Activated CD4-positive, alpha-beta T cell treated with anti-CD3 and anti-CD28 coated beads, Interleukin-2, amount 50 U/mL, for 48 hours (primary cell): ENCODE measurements around the gene SLC47A1.
"Not testable (repeated sequence)": the region's sequence is repeated elsewhere in the genome, so short reads cannot be mapped to it uniquely, and the experiment has no call there.

Source experiments
- DNase-seq, 2 experiments: peaks; one replicate each; pipeline ENCODE4 v3.0.0-alpha.2; 2020

The SLC47A1 gene

DNA sequence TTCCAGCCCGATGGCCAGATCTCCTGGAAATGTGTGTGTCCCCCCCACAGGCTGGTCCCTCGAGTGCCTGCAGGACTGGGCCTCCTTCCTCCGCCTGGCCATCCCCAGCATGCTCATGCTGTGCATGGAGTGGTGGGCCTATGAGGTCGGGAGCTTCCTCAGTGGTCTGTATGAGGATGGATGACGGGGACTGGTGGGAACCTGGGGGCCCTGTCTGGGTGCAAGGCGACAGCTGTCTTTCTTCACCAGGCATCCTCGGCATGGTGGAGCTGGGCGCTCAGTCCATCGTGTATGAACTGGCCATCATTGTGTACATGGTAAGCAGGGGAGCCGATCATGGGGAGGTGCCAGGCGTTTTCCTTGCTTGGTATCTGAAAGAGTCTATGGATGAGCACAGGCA is 22.1 kb downstream of the SLC47A1 start:
- no peak for DNase-seq

- DNase-seq: no peak
These were observed 25.3 kb downstream of the SLC47A1 start for GRCh38 chr17:19558946-19559345.

DNA sequence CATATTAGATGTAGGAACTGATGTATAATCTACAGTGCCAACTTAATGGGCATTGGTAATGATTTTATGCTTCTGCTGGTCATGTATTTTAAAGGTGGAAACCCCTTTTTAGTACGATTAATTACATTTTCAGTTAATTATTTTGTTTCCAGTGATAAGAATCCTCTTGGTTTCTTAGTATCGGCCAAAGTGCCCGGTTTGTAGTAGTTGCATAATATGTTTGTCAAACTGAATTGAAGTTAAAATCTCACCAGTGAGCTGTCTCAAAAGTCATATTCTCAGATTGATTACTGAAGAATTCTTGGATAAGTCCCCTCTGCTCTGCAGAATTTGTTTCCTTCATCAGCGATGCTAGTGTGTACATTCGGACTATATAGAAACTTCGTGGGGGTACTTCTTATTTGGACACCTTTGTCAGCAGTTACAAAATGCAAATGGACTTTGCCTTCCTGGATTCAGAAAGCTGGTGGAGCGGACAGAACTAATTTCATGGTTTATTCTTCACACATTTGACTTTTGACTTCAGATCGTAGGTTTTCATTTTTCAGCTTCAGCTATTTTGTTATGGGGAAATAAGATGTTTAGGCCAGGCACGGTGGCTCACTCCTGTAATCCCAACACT is 28.2 kb downstream of the SLC47A1 start:
- DNase-seq: no peak

DNA sequence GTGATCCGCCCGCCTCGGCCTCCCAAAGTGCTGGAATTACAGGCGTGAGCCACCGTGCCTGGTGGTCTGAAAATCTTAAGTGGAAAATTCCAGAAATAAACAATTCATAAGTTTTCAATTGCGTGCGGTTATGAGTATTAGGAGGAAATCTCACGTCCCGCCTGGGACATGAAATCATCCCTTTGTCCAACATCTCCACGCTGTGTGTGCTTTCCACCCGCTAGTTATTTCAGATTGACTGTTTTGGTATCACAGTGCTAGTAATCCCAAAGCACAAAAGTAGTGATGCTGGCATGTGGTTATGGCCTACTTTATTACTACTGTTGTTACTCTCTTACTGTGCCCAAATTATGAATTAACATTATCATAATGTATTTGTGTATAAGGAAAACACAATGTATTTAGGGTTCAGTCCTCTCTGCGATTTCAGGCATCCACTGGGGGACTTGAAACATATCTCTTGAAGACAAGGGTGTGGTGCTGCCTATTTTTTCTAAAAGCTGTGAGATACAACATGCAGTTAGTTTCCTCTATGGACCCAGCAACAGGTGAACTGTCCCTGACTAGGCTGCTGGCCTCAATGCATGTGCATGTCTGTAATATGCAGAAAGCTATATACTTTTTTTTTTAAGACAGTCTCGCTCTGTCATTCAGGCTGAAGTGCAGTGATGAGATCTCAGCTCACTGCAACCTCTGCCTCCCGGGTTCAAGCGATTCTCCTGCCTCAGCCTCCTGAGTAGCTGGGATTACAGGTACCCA is 32.3 kb downstream of the SLC47A1 start:
- DNase-seq: no peak

DNA sequence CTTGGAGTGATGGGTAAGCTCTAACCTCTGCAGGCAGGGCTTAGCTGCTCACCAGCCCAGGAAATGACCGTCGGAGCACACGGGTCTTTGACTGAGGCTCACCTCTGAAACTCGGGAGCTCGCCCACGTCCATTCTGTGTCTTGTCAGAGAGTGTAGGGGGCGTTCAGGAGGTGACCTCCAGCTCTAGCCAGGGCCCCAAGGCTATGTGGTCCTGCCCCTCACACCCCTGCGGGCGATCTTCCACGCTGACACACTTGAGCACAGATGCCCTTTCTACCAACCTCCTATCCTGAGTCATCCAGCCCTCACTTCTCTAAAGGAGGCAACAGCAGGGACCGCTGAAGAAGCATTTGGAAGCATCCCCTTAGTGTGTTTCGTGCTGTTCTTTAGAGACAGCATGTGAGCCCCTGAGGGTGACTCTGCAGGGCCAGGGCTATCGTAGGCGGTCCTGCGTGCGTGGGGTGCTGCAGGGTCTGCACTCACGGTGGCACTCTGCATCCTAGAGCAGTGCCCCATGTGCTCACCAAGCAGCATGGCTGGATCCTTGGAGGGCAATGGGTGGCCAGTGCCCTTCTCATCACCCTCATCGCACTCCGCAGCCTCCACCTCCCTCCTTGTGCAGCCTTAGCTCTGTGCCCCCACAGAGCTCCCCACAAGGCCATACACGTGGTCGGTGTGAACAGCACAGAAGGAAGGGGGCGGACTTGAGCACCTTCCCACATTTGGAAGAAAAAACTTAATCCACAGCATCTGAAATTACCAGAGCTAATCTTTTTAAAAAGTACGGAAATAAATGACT is 33.8 kb downstream of the SLC47A1 start:
- DNase-seq: no peak

DNA sequence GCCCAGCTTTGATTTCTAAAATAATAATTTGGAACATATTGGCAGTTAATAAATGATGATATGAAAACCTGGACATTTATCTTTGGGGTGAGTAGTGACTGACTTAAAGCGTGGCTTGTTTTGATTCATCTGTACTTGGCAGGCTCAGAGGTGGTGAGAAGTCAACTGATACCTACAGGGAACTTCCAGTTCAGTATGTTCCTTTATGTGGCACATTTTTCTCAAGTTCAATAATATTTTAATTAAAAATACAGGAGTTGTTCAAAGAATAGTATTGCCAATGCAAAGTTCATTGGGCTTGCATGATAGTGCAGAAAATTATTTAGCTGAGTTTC is 34.3 kb downstream of the SLC47A1 start:
- DNase-seq: no peak

DNA sequence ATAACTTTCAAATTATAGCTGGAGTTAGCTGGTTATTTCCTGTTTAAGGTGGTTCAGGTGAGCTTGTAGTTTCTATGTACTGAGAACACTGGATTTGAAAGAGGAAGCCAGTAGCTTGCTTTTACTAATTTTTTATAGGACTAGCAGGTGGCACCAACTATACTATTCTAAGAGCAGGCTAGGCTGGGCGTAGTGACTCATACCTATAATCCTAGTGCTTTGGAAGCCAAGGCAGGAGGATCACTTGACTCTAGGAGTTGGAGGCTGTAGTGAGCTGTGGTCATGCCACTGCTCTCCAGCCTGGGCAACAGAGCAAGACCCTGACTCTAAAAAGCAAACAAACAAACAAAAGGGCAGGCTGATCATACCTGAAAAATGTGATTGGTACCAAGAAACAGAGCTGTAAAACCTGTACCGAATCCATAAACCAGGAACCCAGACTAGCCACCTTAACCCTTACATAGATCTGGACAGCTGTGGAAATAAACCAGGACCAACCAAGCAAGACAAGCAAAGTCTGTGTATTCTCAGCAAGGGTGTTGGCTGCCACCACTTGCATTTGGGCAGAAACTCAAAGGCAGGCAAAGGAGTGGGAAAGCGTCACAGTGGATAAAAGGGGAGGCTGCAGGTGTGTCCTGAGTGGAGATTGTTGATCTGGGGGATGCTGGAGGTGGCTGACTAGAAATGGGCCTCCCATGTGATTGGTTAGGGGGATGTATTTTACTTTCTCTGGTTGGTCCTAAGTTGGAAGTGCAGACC is 36.3 kb downstream of the SLC47A1 start:
- no peak for DNase-seq

- DNase-seq: no peak
These were observed 36.9 kb downstream of the SLC47A1 start for GRCh38 chr17:19570544-19571062.

GRCh38 chr17:19573075-19573474 is 39.4 kb downstream of the SLC47A1 start:
- DNase-seq: no peak

DNA sequence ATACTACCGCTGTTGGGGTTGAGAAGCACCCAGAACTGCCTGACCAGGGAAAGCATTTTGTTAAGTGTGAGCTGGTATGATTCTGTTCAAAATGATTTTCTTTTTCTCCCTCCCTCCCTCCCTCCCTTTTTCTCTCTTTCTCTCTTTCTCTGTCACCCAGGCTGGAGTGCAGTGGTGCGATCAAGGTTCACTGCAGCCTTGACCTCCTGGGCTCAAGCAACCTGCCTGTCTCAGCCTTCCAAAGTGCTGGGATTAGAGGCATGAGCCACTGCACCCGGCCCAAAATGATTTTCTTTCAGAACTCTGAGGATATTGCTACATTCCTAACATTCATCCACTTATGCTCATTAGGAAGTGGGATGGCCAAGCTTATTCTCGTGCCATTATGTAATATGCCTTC is 41.3 kb downstream of the SLC47A1 start:
- no peak for DNase-seq

- DNase-seq: no peak
These were observed 44.9 kb downstream of the SLC47A1 start for GRCh38 chr17:19578545-19578944.

GRCh38 chr17:19579192-19579761 is 45.6 kb downstream of the SLC47A1 start:
- no peak for DNase-seq

DNA sequence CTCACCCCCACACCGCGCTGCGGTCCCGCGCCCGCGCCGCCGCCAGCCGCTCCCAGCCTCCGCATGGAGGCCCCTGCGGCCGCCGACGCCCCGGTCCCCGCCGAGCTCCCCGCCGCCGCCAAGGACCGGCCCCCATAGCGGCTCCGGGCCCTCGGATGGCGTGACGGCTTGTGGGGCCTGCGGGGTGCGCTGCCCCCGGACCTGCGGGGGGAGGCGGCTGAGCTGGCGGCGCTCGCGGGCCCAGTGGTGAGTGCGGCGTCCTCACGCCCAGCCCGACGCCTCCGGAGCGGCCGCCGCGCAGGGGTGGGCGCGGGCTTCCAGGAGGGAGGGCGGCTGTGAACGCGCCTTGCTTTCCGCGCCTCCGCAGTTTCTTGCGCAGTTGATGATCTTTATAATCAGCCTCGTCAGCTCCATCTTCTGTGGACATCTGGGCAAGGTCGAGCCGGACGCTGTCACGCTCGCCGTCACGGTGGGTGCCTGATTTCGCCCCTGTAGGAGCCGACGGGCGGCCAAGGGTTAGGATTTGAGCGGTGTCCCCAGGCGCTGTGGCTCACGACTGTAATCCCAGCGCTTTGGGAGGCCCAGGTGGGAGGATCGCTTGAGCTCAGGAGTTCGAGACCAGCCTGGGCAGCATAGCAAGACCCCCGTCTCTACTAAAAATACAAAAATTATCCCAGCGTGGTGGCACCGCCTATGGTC is 46.4 kb downstream of the SLC47A1 start:
- no peak for DNase-seq

GRCh38 chr17:19580566-19580920 is 46.9 kb downstream of the SLC47A1 start:
- not testable (repeated sequence) for DNase-seq

DNA sequence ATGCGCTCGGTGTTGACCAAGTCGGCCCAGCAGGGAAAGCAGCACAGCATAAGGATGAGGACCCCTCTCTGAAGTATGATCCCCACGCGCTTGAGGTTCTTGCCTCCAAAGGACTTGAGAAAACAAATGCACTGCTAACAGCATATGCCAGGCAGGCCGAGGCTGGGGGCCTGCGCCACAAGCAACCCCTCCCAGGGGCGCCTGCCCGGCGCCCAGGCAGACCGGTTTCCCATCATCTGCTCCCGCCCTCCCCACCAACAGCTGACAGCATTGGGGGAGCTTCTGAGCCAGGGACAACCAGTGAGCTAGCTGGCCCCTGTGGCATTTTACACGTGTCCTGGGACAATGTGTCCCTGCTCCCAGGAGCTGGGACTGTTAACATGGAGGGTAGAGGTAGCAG is 48.5 kb downstream of the SLC47A1 start:
- DNase-seq: not testable (repeated sequence)

GRCh38 chr17:19583871-19584270 is 50.2 kb downstream of the SLC47A1 start:
- DNase-seq: no peak

DNA sequence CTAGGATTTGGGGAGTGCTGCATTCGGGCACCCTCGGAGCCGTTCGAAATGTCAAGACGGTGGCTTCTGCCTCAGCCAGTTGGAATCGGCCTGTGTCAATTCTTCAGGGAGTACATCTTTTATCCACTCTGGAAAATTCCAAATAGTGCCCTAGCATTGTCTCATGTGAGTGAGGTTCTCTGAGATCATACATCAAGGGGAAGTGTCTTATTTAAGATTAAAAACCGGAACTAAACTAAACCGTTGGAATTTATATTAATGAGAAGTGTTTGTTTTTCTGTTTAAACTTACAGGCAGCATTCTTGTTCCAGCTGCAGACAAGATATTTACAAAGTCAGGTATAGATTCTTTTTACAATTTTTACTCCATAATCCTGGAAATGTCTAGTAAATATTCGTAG is 56.8 kb downstream of the SLC47A1 start:
- DNase-seq: no peak

DNA sequence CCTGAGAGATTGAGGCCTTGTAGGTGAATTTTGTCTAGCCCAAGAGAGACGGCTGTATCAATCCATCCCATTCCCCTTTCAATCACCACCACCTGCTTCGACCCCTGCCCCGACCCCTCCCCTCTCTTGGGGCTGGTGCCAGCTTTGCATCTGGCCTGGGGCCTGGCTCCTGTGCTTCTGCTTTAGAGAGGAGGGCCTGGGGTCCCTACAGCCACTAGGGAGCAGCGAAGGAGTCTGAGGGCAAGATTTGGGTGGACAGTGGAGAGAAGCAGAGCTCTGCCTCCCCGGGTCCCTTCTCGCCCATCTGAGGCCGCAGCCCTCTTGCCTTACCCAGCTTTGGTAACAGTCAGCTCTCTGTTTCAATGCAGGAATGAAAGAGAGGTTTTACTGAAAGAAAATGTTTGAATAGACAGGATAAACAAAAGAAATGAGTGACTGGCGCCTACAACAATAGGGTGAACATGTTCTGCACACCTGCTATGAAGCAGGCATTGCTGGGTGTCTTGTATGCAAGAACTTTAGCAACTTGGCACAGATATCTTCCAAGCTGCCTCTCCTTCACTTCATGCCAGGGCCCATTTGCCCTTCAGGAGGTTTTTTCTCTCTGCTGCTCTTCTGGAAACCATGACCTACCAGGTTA is 57.4 kb downstream of the SLC47A1 start:
- DNase-seq: no peak

- DNase-seq: no peak
These were observed 58.7 kb downstream of the SLC47A1 start for GRCh38 chr17:19592316-19592715.

DNA sequence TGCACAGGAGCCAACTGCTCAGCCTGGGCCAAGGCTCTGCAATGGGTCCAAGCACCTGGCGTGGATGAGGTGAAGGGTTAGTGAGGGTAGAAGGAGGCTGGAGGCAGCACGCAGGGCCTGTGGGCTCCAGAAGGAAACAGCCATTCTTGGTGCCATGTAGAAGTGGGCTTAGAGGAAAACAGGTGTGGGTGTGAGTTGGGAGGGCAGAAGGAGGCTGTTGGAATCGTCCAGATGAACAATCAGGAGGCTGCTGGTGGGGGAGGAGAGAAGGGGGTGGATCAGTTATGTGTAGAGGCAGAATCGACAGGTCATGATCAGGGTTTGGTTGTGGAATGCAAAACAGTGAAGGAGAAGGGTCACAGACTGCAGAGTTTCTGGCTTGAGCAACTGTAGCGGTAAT is 63.2 kb downstream of the SLC47A1 start:
- no peak for DNase-seq

- no peak for DNase-seq
These were observed 76.7 kb downstream of the SLC47A1 start for GRCh38 chr17:19610311-19610710.

GRCh38 chr17:19610879-19611278 is 77.2 kb downstream of the SLC47A1 start:
- DNase-seq: no peak
